NCI-H460 (cell line): ENCODE data around the gene FGL2. TPM values are rescaled to one million over a fixed set of nuclear protein-coding genes. Genes with fewer than 3 reads are reported as not detected.
"Not testable (repeated sequence)": the region's sequence is repeated elsewhere in the genome, so short reads cannot be mapped to it uniquely, and the experiment has no call there.

ENCODE experiments used
- DNase-seq: peaks from one replicate; pipeline ENCODE4 v3.0.0-alpha.2; 2016; ENCODE audit warnings: low read depth; ENCODE audit errors: extremely low read depth
- total RNA-seq: library from RNA; depleted of rRNA; stranded (reverse); fragments of >200 nt; shearing (Covaris generic); gene quantifications from 2 replicates; pipeline ENCODE4 v1.2.3, GENCODE V29; 2014; rRNA removed

The FGL2 gene
- total RNA-seq, 1 experiment from 2014 or later = 1.7 TPM

DNA sequence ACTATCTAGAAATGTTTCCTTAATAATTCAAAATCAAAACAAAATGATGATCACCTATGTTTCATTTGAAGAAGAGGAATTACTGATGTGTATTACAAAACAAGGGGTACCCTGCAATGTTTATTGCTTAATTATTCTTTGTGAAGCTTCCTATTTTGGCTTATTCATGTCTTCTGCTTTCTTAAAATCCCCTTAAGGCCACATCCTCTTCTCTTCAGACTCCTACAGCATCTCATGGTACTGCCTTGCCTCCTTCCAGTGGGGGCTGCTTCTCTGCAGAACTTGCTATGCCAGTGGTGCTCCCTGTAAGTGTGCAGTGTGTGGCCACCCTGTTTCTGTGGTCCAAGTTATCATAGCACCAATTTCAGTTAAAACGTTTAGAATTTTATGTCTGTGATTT, 42.2 kb downstream of the FGL2 start:
- DNase-seq = no peak

DNA sequence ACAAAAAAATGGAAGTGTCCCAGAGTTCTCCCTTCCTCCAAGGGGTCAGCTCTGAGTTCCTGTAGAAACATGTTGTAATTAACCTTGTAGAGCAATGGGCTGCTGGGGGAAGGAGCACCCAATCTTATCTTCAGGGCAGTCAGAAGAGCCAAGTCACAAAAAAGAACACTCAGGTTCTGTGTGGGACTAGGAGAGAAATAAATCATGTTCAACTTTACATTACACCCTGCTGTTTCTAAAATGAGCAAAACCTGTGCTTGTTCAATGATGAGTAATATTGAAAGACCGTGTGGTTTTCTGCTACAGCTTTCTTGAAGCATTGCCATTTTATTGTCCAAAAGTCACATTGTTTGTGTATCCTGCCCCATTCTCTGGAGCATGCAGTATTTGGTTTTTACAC, 42.6 kb downstream of the FGL2 start:
- not testable (repeated sequence) for DNase-seq

DNA sequence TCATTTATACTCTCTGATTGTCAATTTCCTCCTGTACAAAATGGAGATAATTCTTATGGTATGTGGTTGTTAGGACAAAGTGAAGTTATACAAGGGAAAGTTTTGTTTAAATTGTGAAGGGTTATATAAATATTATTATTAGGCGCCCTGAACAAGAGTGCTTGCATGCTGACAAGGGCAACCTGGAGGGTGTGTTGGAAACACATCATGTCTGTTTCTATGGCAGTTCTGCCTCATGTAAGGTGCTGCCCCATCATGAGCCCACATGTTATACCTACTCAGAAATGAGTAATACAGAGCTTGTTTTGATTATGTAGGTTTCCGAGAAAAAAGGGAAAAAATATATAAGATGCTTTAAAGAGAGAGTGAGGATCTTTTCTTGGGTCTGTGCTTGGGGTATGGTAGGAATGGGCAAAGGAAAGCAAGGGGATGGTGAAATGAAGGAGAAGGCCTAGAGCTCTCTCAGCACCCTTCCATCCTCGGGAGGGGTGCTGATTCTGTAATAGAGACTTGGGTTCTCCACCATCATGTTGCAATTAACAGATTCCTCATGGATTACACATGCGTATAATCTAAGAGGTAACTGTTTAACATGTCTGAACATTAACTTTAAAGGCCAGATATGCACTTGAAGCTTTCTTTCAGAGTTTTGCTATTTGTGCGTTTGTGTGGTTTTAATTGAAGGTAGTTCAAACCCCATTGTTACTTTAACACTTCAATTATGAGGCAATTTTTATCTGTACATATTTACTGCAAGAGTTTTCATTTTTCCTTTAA, 43.8 kb downstream of the FGL2 start:
- not testable (repeated sequence) for DNase-seq

DNA sequence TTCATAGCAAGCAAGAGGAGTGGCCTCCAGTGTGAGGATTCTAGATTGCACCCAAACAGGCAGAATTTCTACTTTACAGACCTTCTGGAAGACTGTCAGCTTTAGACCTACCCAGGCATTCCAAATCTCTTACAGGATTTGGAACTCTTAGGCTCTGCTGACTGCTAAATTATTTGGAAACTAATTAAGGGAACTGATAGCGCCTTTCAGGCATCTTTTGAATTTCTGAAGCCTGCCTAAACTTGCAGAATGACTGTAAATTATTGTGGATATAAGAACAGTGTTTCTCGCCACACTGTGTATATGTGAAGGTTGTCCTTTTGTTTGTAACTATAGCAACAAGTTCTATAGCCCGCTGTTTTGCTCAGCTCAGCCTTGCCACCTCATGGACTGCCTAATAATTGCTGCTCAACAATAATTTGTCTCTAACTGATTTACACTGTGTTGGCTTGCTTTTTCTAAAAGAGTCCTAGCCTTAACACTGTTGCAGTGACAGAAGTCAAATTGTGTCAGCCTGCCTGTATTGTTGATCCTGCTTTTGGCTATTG, 44.6 kb downstream of the FGL2 start:
- DNase-seq = not testable (repeated sequence)

DNA sequence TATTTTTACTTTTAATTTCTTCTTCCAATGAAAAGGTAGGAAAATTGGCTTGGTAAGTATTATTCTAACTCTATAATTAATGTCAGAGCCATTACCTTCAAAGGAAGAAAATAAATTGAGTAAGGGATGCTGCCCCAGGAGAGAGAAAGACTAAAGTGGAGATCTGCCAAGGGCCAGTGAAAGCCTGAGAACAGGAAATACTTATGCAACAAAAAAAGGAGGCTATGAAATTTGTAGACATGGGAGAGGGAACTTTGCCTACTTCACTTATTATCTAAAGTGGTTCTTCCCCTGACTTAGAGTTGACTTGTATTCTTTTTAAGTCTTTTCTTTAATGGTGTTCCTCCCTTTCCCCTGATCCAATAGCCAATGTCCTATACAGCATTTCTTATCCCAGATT, 47.4 kb downstream of the FGL2 start:
- DNase-seq = not testable (repeated sequence)

Other genes starting within 250 kb of the FGL2 start
- 0.22 TPM in 1 of 2 replicates, not detected in the other for gene SPDYE17, start 167.5 kb downstream of the FGL2 start, total RNA-seq
- gene SPDYE18, start 137.3 kb downstream of the FGL2 start, total RNA-seq = 0.40 TPM in 1 of 2 replicates, not detected in the other
- 0.27 and 0.58 TPM in 2 replicates for gene CCDC146, start 77.2 kb downstream of the FGL2 start, total RNA-seq
- 39.7 and 40.7 TPM in 2 replicates for gene GSAP, start 216.5 kb upstream of the FGL2 start, total RNA-seq